GM12865 (cell line): ENCODE data around the gene TRIP10.

Experiments used
- DNase-seq: peaks from one replicate; pipeline ENCODE4 v3.0.0; 2010; ENCODE audit warnings: low read depth
- H3K4me3 ChIP-seq: 2 replicates; pipeline ENCODE4 v1.5.1; 2011; ENCODE audit warnings: mild to moderate bottlenecking, low read depth, low read length, control low read depth
- TF ChIP-seq, protein P1 (sequence below): IDR thresholded peaks from 2 replicates; pipeline ENCODE4 v1.5.1; 2011; ENCODE audit warnings: low read length, control low read depth, low read depth, inconsistent platforms; ENCODE audit not compliant: insufficient read depth; ENCODE audit errors: missing control alignments

TRIP10 gene

GRCh38 chr19:6694147-6694815 is 45.2 kb upstream of the TRIP10 start:
- H3K4me3 ChIP-seq: no peak overlapping the region
- TF ChIP-seq, protein P1, sequence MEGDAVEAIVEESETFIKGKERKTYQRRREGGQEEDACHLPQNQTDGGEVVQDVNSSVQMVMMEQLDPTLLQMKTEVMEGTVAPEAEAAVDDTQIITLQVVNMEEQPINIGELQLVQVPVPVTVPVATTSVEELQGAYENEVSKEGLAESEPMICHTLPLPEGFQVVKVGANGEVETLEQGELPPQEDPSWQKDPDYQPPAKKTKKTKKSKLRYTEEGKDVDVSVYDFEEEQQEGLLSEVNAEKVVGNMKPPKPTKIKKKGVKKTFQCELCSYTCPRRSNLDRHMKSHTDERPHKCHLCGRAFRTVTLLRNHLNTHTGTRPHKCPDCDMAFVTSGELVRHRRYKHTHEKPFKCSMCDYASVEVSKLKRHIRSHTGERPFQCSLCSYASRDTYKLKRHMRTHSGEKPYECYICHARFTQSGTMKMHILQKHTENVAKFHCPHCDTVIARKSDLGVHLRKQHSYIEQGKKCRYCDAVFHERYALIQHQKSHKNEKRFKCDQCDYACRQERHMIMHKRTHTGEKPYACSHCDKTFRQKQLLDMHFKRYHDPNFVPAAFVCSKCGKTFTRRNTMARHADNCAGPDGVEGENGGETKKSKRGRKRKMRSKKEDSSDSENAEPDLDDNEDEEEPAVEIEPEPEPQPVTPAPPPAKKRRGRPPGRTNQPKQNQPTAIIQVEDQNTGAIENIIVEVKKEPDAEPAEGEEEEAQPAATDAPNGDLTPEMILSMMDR: no peak
- peak; percentile 37 for DNase-seq

- TF ChIP-seq, protein P1: no peak
- no peak for DNase-seq
- no peak overlapping the region for H3K4me3 ChIP-seq
Observed at GRCh38 chr19:6696239-6696820, 43.1 kb upstream of the TRIP10 start.

- DNase-seq: no peak
- TF ChIP-seq, protein P1: no peak
- no peak overlapping the region for H3K4me3 ChIP-seq
Observed at GRCh38 chr19:6697291-6697690, 42.2 kb upstream of the TRIP10 start.

DNA sequence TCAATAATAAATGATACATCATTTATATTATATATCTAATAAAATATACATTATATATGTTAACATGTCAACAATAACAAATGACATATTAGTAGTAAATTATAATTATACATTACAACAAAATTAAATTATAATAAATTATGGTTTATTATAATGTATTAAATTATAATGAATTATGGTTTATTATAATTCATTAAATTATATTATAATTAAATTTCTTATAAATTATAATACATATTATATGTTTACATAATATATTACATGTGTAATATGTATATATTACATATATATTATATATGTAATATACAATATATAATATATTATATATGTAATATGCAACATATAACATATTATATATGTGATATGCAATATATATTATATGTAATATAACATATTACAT is 39.5 kb upstream of the TRIP10 start:
- TF ChIP-seq, protein P1: no peak
- H3K4me3 ChIP-seq: no peak overlapping the region
- DNase-seq: no peak

GRCh38 chr19:6700586-6701316 is 38.7 kb upstream of the TRIP10 start:
- TF ChIP-seq, protein P1: no peak
- no peak overlapping the region for H3K4me3 ChIP-seq
- no peak for DNase-seq

DNA sequence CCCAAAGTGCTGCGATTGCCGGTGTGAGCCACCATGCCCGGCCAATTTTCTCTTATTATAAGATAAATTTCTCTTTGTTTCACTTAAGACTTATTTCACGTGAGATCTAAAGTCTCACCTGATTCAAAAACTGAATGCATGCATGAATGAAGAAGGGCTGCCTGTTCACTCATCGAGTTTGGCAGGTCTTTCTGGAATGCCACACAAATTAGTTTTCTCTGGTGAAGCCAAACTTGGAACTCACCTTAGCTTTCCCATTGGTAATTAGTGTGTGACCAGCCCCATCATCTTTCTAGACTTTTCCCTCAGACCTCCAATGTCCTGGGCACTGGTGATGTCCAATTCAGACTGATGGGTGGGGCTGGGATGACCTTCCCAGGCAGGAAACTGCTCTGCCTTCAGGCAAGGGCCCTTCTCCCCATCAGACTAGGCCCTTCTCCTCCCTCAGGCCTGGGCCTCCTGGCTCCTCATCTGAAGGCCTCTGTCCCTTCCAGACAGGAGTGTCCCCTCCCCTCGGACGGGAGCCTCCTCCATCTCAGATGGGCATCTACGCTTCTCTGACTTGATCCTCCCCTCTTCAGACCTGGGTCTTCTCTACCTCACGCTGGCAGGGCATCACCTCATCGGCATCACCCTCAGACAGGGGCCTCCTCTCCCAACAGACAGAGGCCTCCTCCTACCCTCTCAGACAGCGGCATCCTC is 33.4 kb upstream of the TRIP10 start:
- H3K4me3 ChIP-seq: no peak overlapping the region
- TF ChIP-seq, protein P1: no peak
- no peak for DNase-seq
